BJ (cell line): ENCODE data around the gene CCR3. TPM values are rescaled to one million over a fixed set of nuclear protein-coding genes. Genes with fewer than 3 reads are reported as not detected.

ENCODE experiments used
- CTCF ChIA-PET: fragments of 350-600 bp; formaldehyde crosslinking; extraction: SDS; loops from one replicate; lab custom pipeline; 2021; ENCODE audit warnings: antibody characterized with exemption, inconsistent platforms; lab: Yijun Ruan, JAX
- POLR2A ChIA-PET: fragments of 300-600 bp; sonication (Branson Sonifier 250); formaldehyde crosslinking; extraction: SDS; loops from one replicate; lab custom pipeline; 2021; ENCODE audit warnings: antibody characterized with exemption; lab: Charles Lee
- DNase-seq: peaks from one replicate; pipeline ENCODE4 v3.0.0-alpha.2; 2011; ENCODE audit warnings: low read depth
- H3K27me3 ChIP-seq: 2 replicates; pipeline ENCODE4 v1.6.0; 2011; ENCODE audit warnings: low read length; ENCODE audit not compliant: control insufficient read depth, insufficient read depth
- H3K36me3 ChIP-seq: 2 replicates; pipeline ENCODE4 v1.5.1; 2011; ENCODE audit warnings: low read length; ENCODE audit not compliant: control insufficient read depth, insufficient read depth
- H3K4me3 ChIP-seq: 2 replicates; pipeline ENCODE4 v1.5.1; 2011; ENCODE audit warnings: low read depth, mild to moderate bottlenecking, control low read depth, low read length
- CTCF ChIP-seq: IDR thresholded peaks from 2 replicates; pipeline ENCODE4 v1.5.1; 2011; ENCODE audit warnings: low read depth, mild to moderate bottlenecking, control low read depth, inconsistent platforms, low read length, moderate library complexity; ENCODE audit not compliant: insufficient read depth
- polyA plus RNA-seq: library from polyadenylated mRNA; depleted of rRNA; stranded (reverse); fragments of >200 nt; gene quantifications from 2 replicates; pipeline ENCODE4 v1.2.3, GENCODE V29; 2011

The CCR3 gene
- polyA plus RNA-seq, 1 experiment = not detected

GRCh38 chr3:46200211-46200610 lies 42.0 kb upstream of the CCR3 start:
- TF ChIP-seq CTCF = no peak
- H3K27me3 ChIP-seq = peaks cover 4% of the 10 kb centered on the region
- no peak for DNase-seq
- POLR2A ChIA-PET = interaction anchor here (0.6 kb wide), 1 partner anchor 87 kb away, joined by 3 read pairs; no protein-coding TSS in a partner anchor
- CTCF ChIA-PET = interaction anchor here (0.8 to 1.5 kb wide), 2 partner anchors 9 kb away, joined by 3 to 4 read pairs; no protein-coding TSS in a partner anchor
- H3K36me3 ChIP-seq = no peaks in the 10 kb centered on the region
- no peak overlapping the region for H3K4me3 ChIP-seq

- CTCF ChIA-PET = interaction anchor here (0.8 to 1.5 kb wide), 3 partner anchors 8 to 271 kb away, joined by 3 to 5 read pairs (median 4); no protein-coding TSS in a partner anchor
- H3K4me3 ChIP-seq = no peak overlapping the region
- no peak for DNase-seq
- H3K27me3 ChIP-seq = peaks cover 4% of the 10 kb centered on the region
- H3K36me3 ChIP-seq = no peaks in the 10 kb centered on the region
- POLR2A ChIA-PET = interaction anchor here (0.6 kb wide), 1 partner anchor 87 kb away, joined by 3 read pairs; no protein-coding TSS in a partner anchor
- TF ChIP-seq CTCF = no peak
These were observed 41.5 kb upstream of the CCR3 start for GRCh38 chr3:46200790-46201189.

- Histone ChIP-seq H3K4me3 (no peak overlapping the region), H3K27me3 (peaks cover 4% of the 10 kb centered on the region), H3K36me3 (no peaks in the 10 kb centered on the region)
- ChIA-PET CTCF (interaction anchor here (0.8 kb wide), 1 partner anchor 122 kb away, joined by 3 read pairs; no protein-coding TSS in a partner anchor), POLR2A (no interaction called here)
- DNase-seq = no peak
- TF ChIP-seq CTCF = no peak
These were observed 39.7 kb upstream of the CCR3 start for GRCh38 chr3:46202535-46202934.

GRCh38 chr3:46203681-46204080 lies 38.6 kb upstream of the CCR3 start:
- Histone ChIP-seq H3K4me3 (no peak overlapping the region), H3K27me3 (peaks cover 4% of the 10 kb centered on the region), H3K36me3 (no peaks in the 10 kb centered on the region)
- TF ChIP-seq CTCF = no peak
- ChIA-PET CTCF (no interaction called here), POLR2A (no interaction called here)
- no peak for DNase-seq

GRCh38 chr3:46205286-46205960 lies 36.8 kb upstream of the CCR3 start:
- DNase-seq = no peak
- no peaks in the 10 kb centered on the region for H3K36me3 ChIP-seq
- peaks cover 5% of the 10 kb centered on the region; the same call in 1 of the 2 replicates for H3K27me3 ChIP-seq
- no peak for TF ChIP-seq CTCF
- CTCF ChIA-PET = interaction anchor here (1.0 to 1.2 kb wide), 2 partner anchors 9 to 95 kb away, joined by 3 read pairs; no protein-coding TSS in a partner anchor
- H3K4me3 ChIP-seq = no peak overlapping the region
- POLR2A ChIA-PET = no interaction called here
